Activated naive CD4-positive, alpha-beta T cell (primary cell): Measurements from ENCODE around the gene MYO1B.

Source experiments
- DNase-seq, 4 experiments: peaks; one replicate each; lab custom pipeline; 2025; lab: John Stamatoyannopoulos, UW

Gene MYO1B

DNA sequence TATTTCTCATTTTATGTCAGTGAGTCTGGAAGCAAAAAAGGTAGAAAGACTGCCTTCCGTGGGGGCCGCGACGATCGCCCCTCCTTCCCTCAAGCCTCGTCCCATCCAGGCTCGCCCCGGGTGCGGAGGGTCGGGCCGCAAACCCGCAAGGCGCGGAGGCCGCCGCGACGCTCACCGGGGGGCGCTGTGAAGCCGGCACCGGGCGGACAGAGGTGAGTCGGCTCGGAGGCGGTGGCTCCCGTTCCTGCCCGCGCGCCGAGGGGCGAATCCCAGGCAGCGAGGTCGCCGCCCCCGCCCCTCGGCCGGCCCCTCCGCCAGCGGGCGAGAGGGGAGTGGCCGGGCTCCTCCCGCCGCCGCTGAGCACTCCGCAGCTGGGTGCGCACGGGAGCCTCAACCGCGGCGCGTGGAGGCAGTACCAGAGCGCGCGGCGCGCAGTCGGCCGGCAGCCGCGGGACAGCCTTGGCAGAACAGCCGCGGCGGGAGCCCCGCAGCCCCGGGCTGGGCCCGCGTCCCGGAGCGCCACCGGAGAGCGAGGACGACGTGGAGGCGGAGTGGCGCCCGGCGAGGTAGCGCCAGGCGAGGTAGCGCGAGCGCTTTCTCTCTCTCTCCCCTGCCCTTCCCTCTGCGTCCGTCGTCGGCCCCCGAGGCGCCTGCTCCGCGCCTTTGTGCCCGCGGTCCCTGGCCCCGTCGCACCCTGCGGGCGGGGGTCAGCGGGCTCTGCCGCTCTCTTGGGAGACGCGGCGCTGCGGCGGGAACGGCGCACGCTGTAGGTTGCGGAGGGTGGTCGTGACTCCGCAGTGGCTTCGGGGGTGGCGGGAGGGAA, at the start of gene MYO1B:
MYO1B (plus strand) TSS at position 359 of the 823 bp plus-strand sequence. CDS start 31,492 bp downstream, outside the sequence.
- peak in 2 of 4 experiments; percentile 5 to 19 for DNase-seq

DNA sequence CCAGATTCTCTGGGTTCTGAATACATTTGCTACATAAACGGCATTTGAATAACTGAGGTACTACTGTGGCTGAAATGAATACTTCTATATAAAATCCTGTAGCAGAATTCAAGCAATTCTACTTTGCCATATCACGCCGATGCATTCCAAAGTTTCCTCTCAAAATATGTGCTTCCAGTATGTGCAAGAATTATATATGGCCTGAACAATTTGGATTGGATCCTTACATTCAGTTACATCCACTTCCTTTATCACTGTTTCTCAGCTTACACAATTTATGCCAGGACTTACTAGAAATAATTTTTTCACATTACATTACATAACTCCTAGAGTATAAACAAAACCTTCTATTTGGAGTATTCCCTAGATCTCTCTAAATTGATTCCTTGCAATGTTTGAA, 48.1 kb upstream of the MYO1B start:
- DNase-seq = no peak

DNA sequence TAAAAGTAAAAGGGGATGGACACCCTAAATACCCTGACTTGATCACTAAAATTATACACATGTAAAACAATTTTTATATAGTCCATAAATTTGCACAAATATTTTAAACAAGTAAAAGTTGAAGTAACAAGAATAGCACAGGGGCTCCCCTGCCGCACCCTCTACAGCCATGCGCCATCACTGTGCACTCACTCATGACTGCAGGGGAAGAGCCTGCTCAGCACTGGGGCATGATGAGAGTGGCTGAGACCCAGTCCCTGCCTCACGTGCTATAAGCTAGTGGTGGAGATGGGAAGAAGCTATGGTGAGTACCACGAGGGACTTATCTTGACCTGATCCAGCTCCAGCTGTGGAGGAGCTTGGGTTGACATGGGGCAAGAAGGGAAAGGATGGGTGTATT, 46.9 kb upstream of the MYO1B start:
- DNase-seq = no peak

DNA sequence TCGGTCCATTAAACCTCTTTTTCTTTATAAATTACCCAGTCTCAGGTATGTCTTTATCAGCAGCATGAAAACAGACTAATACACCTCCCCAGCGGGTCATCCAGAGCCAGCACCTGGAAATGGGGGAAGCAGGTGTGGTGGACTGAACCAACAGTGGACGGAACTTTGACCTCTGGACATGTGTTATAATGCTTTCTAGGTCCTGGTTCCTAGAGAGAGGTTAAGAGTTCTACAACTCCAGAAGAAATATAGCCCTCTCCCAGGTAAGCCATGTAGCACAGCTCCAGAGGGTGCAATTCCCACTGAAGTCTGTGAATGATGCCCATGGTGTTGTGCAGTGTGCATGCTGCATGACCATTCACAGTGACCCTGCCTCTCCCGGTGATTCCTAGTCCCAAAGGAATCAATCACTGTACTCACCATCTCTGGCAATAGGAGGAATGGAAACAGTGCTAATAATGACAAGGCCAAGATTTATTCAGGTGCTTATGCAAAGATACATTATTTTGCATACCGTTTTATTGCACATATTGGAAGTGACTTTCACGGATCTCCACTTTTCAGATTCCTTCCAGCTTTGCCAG, 45.2 kb upstream of the MYO1B start:
- no peak for DNase-seq

DNA sequence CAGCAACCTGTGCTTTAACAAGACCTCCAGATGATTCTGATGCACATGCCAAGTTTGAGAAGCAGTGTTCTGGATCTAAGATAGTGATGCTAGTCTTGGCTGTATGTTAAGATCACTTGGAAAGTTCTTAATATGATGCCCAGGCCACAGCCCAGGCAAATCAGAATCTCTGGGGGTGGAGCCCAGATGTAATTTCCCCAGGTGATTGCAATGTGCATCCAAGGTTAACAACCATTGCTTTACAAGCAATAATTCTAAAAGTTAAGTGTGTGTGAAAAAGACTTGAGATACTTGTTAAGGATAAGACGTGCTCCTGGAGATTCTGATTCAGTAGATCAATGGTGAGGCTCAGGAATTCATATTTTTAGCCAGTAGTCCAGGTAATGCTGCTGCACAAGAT, 44.3 kb upstream of the MYO1B start:
- DNase-seq = no peak

DNA sequence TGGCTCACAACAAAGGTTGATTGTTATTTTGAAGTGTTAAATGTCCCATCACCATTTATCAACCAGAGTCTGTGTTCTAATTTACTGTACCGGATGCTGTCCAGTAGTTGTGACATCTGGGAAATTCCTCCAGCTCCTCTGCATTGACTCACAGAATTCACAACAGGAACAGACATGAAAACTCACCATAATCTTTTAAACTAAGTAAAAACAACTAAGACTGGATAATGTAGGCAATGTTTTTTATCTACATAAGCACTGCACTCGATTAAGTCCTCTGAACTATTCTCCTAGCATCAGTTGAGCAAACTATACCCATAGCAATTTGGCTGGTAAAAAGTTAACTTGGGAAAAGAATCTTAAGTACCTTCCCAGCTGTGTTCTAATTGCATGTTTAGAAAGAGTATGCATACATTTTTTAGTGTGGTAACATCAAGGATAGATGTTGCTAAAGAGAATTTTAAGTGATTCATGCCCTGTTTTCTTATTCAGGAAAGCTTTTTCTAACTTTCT, 42.9 kb upstream of the MYO1B start:
- no peak for DNase-seq

DNA sequence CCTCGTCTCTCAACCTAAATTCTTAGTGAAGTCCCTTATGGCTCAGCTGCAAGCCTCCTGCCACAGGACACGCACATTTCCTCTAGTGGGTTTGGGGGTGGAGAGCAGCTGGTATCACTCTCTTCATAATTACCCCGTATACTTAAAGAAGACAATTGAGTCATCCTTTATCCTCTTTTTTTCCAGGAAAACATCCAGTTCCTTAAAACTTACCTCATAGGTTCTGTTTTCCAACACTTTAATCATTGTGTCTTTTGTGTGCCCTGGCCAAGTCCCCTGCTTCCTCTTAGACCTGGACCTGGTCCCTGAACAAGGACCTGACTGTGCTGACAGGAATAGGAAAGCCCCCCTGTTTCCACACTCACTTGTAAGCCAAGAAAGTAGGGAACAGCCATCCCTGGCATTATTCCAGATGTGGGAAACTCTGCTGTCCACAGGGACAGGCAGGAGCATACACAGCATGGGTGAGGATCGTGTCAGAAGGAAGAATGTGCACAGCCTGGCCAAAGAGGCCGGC, 42.3 kb upstream of the MYO1B start:
- no peak for DNase-seq

DNA sequence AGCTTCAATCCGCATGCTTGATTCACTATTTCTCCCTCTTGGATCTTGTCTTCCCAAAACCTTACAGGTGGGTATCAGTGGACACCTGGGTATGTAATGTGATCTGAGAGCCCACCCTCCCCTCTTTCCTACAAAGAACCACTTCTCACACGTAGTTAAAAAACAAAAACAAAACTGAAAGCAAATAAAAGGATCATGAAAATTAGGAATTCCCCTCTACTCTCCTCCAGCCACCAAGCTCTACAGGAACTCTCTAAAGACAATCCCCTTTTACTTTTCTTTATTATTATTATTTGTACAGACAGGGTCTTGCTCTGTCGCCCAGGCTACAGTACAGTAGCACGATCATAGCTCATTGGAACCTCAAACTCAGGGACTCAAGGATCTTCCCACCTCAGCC, 40.8 kb upstream of the MYO1B start:
- DNase-seq = no peak

DNA sequence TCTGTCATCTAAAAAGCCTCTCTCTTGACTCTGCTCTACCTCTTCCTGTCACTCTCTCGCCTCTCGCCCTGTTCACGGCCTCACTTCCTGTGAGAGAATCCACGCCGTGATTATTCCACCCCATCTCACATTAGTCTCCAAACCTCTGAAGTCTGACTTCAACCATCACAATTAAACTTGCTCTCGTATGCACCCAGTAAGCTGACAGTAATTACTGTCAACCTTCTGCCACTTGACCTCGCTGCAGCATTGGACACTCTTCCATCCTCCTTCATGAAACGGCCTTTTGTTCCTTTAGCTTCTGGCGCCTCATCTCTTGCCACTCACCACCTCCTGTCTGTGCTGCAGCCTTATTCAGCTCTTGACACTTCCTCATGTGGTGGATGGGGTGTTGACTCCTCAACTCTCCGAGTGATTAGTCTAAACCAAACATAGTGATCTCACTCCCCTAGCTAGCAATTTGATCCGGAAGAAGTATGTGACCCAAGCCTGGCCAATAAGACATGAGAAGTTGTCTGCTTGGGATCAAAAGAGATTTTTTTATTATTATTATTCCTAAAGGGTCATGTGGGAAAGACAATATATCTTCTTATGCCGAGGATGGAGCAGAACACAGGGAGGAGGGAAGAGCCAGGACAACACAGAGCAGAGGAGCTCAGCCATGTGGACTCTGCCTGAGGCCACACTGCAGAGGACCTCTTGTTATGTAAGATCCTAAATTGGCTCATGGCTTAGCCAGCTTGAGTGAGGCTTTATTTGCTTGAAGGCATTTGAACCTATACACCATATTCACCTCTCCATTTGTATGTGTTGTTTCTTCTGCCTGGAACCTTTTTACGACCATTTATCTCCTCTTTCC, 38.4 kb upstream of the MYO1B start:
- peak in 1 of 4 experiments; percentile 3 for DNase-seq

DNA sequence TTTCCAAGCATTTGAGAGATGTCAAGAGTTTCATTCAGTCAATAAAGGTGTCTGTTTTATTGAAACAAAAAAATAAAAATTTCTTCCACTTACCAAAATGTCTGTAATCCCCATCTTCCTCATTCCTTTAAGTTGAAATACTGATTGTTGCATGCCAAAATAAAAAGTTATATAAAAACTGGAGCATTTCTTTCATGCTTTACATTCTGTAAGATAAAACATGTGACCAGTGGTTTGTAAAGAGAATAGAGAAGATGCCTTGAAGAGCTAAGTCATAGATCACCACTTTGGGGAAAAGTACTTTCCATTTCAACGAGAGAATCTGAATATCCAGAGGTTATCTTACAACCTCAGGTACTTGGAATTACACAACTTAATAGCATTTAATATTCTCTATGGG, 35.9 kb upstream of the MYO1B start:
- DNase-seq = no peak

DNA sequence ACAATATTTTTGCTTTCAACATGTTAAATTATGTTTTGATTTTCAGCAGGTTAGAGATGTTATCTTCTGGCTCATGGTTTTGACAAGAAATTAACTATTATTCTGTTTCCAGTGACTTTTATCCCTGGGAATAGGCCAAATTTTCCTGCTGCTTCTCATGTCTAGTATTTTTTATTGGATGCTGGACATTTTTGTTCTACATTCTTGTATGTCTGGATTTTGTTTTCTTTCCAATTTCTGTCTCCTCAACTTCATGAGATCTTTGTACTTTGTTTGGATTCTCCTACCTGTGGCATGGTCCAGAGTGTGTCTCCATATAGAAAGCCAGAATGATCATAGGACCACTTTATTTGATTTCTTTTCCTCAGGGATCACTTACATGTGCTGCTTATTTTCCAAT, 33.1 kb upstream of the MYO1B start:
- no peak for DNase-seq

DNA sequence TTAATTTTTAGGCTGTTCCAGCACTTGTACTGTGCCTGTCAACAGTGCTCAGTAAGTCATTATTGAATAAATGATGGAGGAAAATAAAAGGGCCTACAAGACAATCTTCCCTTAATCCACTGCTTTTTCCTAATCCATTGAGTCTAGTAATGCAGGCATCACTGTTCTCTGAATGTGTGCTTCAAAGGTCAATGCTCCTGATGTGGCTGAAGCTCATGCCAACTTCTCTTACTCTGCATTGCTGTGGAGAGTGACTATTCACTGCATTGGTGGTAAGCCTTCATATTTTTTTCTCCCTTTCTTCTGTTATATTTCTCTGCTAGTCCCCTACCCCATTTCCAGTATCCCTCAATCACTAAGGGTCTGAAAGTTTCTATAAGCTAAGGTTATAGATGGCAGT, 31.9 kb upstream of the MYO1B start:
- no peak for DNase-seq

DNA sequence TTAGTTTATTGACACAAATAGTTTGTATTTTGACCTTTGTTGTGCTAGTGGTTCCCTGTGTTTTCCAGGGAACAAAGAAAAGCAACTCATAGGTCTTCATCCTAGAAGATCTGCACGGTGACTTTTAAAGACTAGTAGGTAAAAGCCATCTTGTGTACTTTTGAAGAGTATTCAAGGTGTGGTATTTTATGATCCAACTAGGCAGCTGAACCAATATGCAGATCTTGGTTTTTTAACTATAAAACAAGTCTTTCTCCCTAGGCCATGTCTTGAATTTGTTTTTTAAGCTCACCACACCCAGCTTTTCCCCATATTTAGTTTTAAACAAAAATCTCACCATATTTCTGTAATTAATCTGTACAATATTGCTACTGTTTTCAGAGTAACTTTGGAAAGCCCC, 30.0 kb upstream of the MYO1B start:
- DNase-seq = no peak

DNA sequence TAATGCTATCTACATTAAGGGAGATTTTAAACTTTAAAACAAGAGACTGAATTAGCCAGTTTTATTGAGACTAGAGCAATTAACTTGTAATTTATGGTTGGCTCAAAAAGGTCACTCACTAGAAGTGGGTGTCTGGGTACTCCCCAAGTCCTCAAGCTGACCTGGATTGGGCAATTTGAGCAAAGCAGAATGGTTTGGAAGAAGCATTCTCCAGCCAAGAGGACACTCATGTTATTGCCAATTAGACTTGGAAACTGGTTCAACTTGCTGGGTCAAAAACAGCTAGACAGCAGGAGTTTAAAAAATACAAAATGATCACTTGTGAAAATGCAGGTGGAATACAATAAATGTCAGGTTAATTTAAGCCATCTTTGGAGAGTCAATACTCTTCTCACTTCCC, 29.5 kb upstream of the MYO1B start:
- no peak for DNase-seq

DNA sequence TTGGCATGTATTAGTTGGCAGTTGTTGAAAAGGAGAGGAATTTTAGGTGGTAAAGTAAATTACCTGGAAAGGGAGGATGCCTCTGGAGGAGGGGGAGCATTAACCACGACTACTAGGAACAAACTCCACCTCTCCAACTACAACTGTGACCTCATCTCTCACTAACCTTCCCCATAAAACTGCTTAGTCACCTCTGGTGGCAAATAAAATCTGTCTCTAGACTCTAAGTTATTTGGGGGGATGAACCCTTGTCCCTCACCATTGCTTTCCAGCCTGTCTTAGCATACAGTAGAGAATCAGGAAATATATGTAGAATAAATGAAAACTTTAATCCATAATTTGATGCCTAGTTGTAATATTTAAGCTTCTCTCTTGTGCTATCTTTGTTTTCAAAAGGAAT, 27.6 kb upstream of the MYO1B start:
- no peak for DNase-seq

DNA sequence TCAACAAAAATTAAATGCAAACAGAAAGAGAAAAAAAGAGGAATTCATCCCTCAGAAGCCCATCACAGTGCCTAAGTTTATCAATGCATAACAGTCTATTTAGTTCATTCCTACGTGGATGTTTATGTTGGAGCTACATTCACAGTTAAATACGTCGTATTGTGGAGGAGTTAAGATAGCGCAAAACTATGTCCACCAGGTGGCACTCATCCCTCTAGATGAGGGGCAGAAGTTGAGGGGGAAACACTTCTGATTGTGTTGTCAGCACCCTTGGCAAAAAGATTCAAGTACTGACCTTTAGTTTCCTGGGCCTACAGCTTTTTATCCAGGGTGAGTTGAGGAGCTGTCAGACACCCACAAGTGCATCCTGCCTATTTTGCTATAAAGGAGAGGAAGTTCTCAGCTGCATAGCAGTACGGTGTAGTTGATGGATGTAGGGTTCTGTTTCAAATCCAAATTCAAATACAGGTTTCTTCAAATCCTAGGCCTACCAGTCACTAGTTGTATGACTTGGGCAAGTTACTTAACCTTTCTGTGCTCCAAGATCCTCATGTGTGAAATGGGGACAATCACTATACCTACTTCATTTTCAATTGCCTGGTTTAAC, 26.8 kb upstream of the MYO1B start:
- peak in 1 of 4 experiments; percentile 1 for DNase-seq

DNA sequence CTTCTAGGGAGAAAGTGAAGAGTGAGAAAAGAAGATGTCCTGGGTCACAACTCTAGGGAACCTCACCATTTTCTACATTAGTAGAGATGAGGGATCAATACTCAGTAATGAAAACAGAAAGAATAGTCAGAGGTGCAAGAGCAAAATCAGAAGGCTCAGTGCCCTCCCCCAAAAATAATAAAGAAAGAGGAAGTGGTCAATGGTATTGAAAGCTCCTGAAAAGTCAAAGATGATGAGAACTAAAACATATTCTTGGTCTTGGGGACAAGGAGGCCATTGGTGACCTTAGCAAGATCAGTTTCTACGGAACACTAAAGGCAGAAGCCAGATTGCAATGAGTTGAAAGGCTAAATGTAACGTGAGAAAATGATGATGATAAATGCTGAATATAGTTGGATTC, 24.5 kb upstream of the MYO1B start:
- DNase-seq = no peak

DNA sequence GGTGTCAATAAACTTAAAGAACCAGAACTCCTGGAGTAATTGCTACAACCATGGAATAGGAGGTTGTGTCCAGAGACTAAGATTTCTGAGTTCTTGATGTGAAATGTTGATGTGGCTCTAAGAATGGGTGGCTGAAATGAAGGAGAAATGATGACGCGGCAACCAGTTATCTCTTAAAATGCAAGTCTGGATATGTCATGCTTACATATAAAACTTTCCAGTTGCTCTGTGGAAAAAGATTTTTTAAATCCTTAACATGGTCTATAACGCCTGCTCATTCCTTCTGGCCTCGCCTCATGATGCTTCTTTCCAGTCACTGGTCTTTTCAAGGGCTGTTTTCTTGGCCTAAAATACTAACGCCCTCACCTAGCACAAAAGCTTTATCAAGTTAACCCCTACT, 23.5 kb upstream of the MYO1B start:
- no peak for DNase-seq

DNA sequence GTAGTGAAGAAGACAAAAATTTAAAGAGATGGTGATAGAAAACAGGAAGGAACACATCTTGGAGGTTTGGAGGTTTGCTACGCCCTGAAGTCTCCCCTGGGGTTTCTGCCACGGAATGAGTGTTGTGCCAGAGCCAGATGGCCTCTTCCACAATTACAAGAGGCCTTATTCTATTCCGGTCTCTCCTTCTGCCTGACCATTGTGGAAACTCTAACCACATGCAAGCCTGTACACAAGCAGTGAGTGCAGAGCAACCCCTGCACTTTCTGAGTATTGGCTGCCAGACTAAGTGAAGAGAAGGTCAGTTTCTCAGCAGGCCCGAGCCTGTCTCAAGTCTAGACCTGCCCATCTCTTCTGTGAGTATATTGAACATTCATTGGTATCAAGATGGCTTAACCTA, 22.7 kb upstream of the MYO1B start:
- DNase-seq = no peak

DNA sequence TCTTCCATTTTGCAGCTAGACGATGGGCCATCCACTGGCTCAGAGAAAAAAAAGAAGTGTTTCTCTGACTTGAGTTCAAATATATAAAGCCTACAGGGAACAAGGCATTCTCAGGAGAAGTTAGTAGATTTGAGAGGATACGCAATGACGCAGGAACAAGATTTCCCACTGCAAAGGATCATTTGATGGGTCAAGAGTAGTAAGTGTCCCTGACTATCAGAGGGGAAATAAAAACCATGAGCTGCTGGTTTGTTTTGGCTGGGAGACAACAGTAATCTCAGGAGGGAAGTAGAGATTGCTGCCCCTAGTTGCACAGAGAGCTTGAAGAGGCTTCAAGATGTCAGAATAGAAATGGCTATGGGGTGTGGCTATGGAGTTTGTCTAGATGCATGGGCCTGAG, 22.3 kb upstream of the MYO1B start:
- DNase-seq = no peak

DNA sequence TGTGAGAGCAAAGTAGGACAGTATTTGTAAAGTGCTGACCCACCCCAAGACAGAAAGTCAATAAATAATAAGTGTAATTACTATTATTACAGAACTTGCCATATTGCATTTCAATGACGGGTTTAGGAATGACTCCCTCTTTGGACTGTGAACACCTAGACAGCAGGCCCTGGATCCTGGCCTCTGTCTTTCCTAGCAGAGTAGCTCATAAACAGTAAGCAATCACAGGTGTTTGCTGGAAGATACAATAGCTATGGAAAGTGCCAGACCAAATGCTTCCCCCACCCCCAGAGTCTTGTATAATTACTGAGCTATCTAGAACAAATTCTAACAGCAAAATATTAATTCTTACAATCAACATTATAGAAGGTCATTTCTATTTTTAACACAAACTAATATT, 20.1 kb upstream of the MYO1B start:
- no peak for DNase-seq

DNA sequence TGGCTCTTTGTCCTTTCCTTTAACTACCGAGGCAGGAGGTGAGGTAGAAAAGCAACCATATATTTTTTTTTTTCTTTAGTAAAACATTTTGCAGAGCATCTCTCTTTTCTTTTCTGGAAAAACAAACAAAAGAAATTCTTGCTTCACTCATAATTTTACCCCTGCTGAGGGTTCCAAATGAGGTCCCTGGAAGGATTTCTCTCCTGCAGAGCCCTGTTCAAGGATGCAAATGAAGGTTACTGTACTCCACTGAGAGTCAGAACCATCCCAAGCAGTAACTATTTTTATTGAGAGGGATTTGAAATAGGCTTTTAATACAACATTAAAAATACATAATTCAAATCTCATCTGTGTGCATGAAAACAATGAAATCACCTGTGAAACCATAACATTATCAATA, 19.5 kb upstream of the MYO1B start:
- no peak for DNase-seq
